Activated naive CD4-positive, alpha-beta T cell treated with anti-CD3 and anti-CD28 coated beads for 36 hours (primary cell): ENCODE data around the gene SEPHS1. TPM values are rescaled to one million over a fixed set of nuclear protein-coding genes. Genes with fewer than 3 reads are reported as not detected.
A peak's percentile ranks its signal among the peaks of the same experiment; 100 is the strongest.

Experiments
- CTCF ChIA-PET: fragments of 350-600 bp; sonication (Branson Sonifier 250); formaldehyde crosslinking; loops from one replicate; lab custom pipeline; 2021; ENCODE audit warnings: antibody characterized with exemption; lab: Charles Lee
- DNase-seq: peaks from one replicate; pipeline ENCODE4 v3.0.0-alpha.2; 2020
- H3K27ac Mint-ChIP-seq: one replicate; pipeline ENCODE4 v1.8.0; 2021; ENCODE audit warnings: mild to moderate bottlenecking, mixed read lengths
- H3K27me3 Mint-ChIP-seq: one replicate; pipeline ENCODE4 v1.8.0; 2021; ENCODE audit warnings: low read depth, mixed read lengths
- H3K36me3 Mint-ChIP-seq: one replicate; pipeline ENCODE4 v1.8.0; 2021; ENCODE audit warnings: low read depth, mixed read lengths
- H3K4me1 Mint-ChIP-seq: one replicate; pipeline ENCODE4 v1.8.0; 2021; ENCODE audit warnings: low read depth, mixed read lengths
- H3K4me3 Mint-ChIP-seq: one replicate; pipeline ENCODE4 v1.8.0; 2021; ENCODE audit warnings: mild to moderate bottlenecking, moderate library complexity, mixed read lengths
- H3K9me3 Mint-ChIP-seq: one replicate; pipeline ENCODE4 v1.8.0; 2021; ENCODE audit warnings: mixed read lengths
- intact Hi-C: fragments of 100-400 bp; cut with micrococcal nuclease; formaldehyde crosslinking; loops from one replicate; pipeline ENCODE4 v1.15.1; 2023
- total RNA-seq, 2 experiments: library from RNA; stranded (reverse); gene quantifications; one replicate each; pipeline ENCODE4 v1.2.3, GENCODE V29; 2021

Gene SEPHS1
- total RNA-seq, 2 experiments from 2014 or later, result 75.6 to 79.6 TPM

DNA sequence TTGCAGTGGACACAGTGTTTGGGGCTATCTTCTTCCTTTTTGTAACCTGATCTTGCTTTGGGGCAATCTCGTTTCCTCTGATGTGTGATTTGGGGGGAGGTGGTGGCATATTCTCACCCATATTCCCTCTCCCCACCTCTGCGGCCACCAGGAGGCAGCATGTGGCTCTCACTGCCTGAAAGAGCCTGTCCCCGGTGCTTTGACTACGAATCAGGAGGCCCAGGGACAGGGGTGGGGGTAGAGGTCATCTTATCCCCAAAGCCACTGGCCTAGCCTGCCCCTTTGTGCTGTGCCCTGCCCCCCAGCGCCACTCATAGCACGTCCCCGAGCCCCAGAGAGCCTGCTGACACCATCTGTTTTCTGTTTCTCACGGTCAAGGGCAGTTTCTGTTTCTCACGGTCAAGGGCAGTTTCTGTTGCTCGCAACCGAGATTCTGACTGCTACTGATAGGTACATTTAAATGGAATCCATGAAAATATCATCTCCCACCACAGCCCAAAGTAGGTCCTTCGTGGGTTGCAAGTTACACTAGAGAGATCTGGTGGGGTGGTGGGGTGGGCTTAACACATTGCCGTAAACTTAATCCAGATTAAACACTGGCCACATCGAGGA lies 76.4 kb downstream of the SEPHS1 start:
- intact Hi-C loops, result loop anchor here (1.0 kb wide), 2 partner anchors 31 to 80 kb away; no protein-coding TSS in a partner anchor
- Mint-ChIP-seq H3K4me1 (peaks cover 4% of the 10 kb centered on the region), H3K9me3 (no peaks in the 10 kb centered on the region), H3K27ac (no peak overlapping the region), H3K4me3 (no peak overlapping the region), H3K36me3 (no peaks in the 10 kb centered on the region), H3K27me3 (no peaks in the 10 kb centered on the region)
- CTCF ChIA-PET, result interaction anchor here (0.9 to 1.7 kb wide), 2 partner anchors 31 to 265 kb away, joined by 4 to 5 read pairs; no protein-coding TSS in a partner anchor
- DNase-seq, result peak; percentile 61

- CTCF ChIA-PET, result no interaction called here
- Mint-ChIP-seq H3K27ac (no peak overlapping the region), H3K4me3 (no peak overlapping the region), H3K4me1 (peaks cover 4% of the 10 kb centered on the region), H3K36me3 (no peaks in the 10 kb centered on the region), H3K27me3 (no peaks in the 10 kb centered on the region), H3K9me3 (no peaks in the 10 kb centered on the region)
- DNase-seq, result no peak
- intact Hi-C loops, result loop anchor here (1.0 kb wide), 2 partner anchors 31 to 80 kb away; no protein-coding TSS in a partner anchor
Observed at GRCh38 chr10:13270877-13271551, 77.1 kb downstream of the SEPHS1 start.

DNA sequence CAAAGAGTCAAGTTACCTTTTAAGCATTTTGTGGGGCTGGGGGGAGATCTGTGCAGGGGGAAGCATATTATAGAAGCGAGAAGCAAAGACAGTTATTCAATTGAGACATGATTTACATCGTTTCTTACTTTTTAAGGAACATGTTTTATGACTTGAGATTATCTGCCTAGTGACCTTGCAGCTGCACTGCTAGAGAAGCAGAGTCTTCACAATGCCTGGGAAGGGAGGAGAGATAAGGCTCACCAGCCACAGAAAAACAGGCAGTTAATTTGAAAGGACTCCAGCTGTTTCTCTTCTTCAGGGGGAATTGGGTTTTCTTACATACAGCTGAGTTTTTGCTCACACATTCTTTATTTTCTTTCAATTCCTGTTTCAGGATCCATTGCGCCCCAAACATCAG lies 79.3 kb downstream of the SEPHS1 start:
- Mint-ChIP-seq H3K4me1 (peaks cover 4% of the 10 kb centered on the region), H3K4me3 (no peak overlapping the region), H3K27me3 (no peaks in the 10 kb centered on the region), H3K9me3 (no peaks in the 10 kb centered on the region), H3K27ac (no peak overlapping the region), H3K36me3 (no peaks in the 10 kb centered on the region)
- CTCF ChIA-PET, result no interaction called here
- no peak for DNase-seq
- intact Hi-C loops, result no loop called here

DNA sequence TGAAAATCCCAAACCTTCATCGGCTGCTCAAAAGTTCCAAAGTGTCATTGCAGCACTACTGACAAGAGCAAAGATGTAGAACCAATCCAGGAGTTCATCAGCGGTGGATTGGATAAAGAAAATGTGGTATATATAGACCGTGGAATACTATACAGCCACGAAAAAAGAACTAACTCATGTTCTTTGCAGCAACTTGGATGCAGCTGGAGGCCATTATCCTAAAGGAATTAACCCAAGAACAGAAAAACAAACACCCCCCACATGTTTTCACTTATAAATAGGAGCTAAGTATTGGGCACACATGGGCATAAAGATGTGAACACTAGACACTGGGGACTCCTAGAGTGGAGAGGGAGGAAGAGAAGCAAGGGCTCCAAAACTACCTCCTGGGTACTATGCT lies 79.8 kb downstream of the SEPHS1 start:
- H3K4me1 Mint-ChIP-seq, result peaks cover 4% of the 10 kb centered on the region
- H3K27me3 Mint-ChIP-seq, result no peaks in the 10 kb centered on the region
- no peak overlapping the region for H3K27ac Mint-ChIP-seq
- intact Hi-C loops, result no loop called here
- no peak overlapping the region for H3K4me3 Mint-ChIP-seq
- no peak for DNase-seq
- CTCF ChIA-PET, result interaction anchor here (0.6 kb wide), 1 partner anchor 197 kb away, joined by 3 read pairs; no protein-coding TSS in a partner anchor
- no peaks in the 10 kb centered on the region for H3K36me3 Mint-ChIP-seq
- no peaks in the 10 kb centered on the region for H3K9me3 Mint-ChIP-seq

Other genes starting within 250 kb of the SEPHS1 start
- gene OPTN, start 248.1 kb downstream of the SEPHS1 start, total RNA-seq, result 10 to 100 TPM; 39.7 to 43.8 TPM
- 10 to 100 TPM; 76.9 to 81.1 TPM for gene MCM10, start 186.7 kb downstream of the SEPHS1 start, total RNA-seq
- not detected for gene UCMA, start 113.9 kb downstream of the SEPHS1 start, total RNA-seq
- gene PHYH, start 48.2 kb downstream of the SEPHS1 start, total RNA-seq, result 10 to 100 TPM; 13.3 to 14.2 TPM
- not detected for gene BEND7, start 180.7 kb upstream of the SEPHS1 start, total RNA-seq
- 10 to 100 TPM; 20.2 to 20.8 TPM for gene PRPF18, start 238.7 kb upstream of the SEPHS1 start, total RNA-seq